ENCODE results near the gene MRTFB. TPM values are rescaled to one million over a fixed set of nuclear protein-coding genes. Genes with fewer than 3 reads are reported as not detected.
"Not testable (repeated sequence)": the region's sequence is repeated elsewhere in the genome, so short reads cannot be mapped to it uniquely, and the experiment has no call there.

Gene MRTFB
- total RNA-seq, 2 donors from 2014 or later: 21.6 to 21.7 TPM

GRCh38 chr16:14043793-14044192, 27.3 kb upstream of the MRTFB start:
- Mint-ChIP-seq H3K27ac (no peak overlapping the region), H3K27me3 (peaks cover 19% of the 10 kb centered on the region), H3K4me3 (no peak overlapping the region), H3K36me3 (ENCODE audit: low read depth) (peaks cover 5% of the 10 kb centered on the region), H3K4me1 (peaks cover 2% of the 10 kb centered on the region)
- ATAC-seq (no peak), DNase-seq (no peak)
- H3K9me3 ChIP-seq (ENCODE audit: control insufficient read depth, low read length, poor library complexity, severe bottlenecking): no peaks in the 10 kb centered on the region

- not testable (repeated sequence) for H3K27ac Mint-ChIP-seq; ATAC-seq; H3K4me3 Mint-ChIP-seq; DNase-seq; H3K36me3 Mint-ChIP-seq (ENCODE audit: low read depth); H3K9me3 ChIP-seq (ENCODE audit: control insufficient read depth, low read length, poor library complexity, severe bottlenecking); H3K4me1 Mint-ChIP-seq
- peaks cover 14% of the 10 kb centered on the region for H3K27me3 Mint-ChIP-seq
Measured at GRCh38 chr16:14047121-14047859, 23.8 kb upstream of the MRTFB start.

GRCh38 chr16:14050291-14051027, 20.7 kb upstream of the MRTFB start:
- ATAC-seq (no peak), DNase-seq (no peak)
- no peak overlapping the region for H3K27ac Mint-ChIP-seq
- no peaks in the 10 kb centered on the region for H3K9me3 ChIP-seq (ENCODE audit: control insufficient read depth, low read length, poor library complexity, severe bottlenecking)
- H3K4me3 Mint-ChIP-seq: no peak overlapping the region
- no peaks in the 10 kb centered on the region for H3K4me1 Mint-ChIP-seq
- H3K27me3 Mint-ChIP-seq: peaks cover 5% of the 10 kb centered on the region
- peaks cover 2% of the 10 kb centered on the region for H3K36me3 Mint-ChIP-seq (ENCODE audit: low read depth)

GRCh38 chr16:14051103-14051729, 19.9 kb upstream of the MRTFB start:
- no peak overlapping the region for H3K27ac Mint-ChIP-seq
- no peaks in the 10 kb centered on the region for H3K36me3 Mint-ChIP-seq (ENCODE audit: low read depth)
- H3K27me3 Mint-ChIP-seq: no peaks in the 10 kb centered on the region
- no peaks in the 10 kb centered on the region for H3K4me1 Mint-ChIP-seq
- ATAC-seq: no peak
- DNase-seq: no peak
- no peaks in the 10 kb centered on the region for H3K9me3 ChIP-seq (ENCODE audit: control insufficient read depth, low read length, poor library complexity, severe bottlenecking)
- H3K4me3 Mint-ChIP-seq: no peak overlapping the region

GRCh38 chr16:14056970-14057369, 14.1 kb upstream of the MRTFB start:
- Mint-ChIP-seq H3K36me3 (ENCODE audit: low read depth) (no peaks in the 10 kb centered on the region), H3K4me3 (no peak overlapping the region), H3K27ac (no peak overlapping the region), H3K27me3 (peaks cover 5% of the 10 kb centered on the region), H3K4me1 (no peaks in the 10 kb centered on the region)
- no peak for DNase-seq
- ATAC-seq: no peak
- H3K9me3 ChIP-seq (ENCODE audit: control insufficient read depth, low read length, poor library complexity, severe bottlenecking): no peaks in the 10 kb centered on the region

- Mint-ChIP-seq H3K4me1 (no peaks in the 10 kb centered on the region), H3K27ac (no peak overlapping the region), H3K4me3 (no peak overlapping the region), H3K36me3 (ENCODE audit: low read depth) (no peaks in the 10 kb centered on the region), H3K27me3 (peaks cover 5% of the 10 kb centered on the region)
- no peaks in the 10 kb centered on the region for H3K9me3 ChIP-seq (ENCODE audit: control insufficient read depth, low read length, poor library complexity, severe bottlenecking)
- DNase-seq: no peak
- ATAC-seq: no peak
Measured at GRCh38 chr16:14057878-14058382, 13.2 kb upstream of the MRTFB start.

GRCh38 chr16:14061732-14062259, 9.3 kb upstream of the MRTFB start:
- H3K9me3 ChIP-seq (ENCODE audit: control insufficient read depth, low read length, poor library complexity, severe bottlenecking): no peaks in the 10 kb centered on the region
- H3K27me3 Mint-ChIP-seq: peaks cover 9% of the 10 kb centered on the region
- no peak overlapping the region for H3K27ac Mint-ChIP-seq
- DNase-seq (no peak), ATAC-seq (no peak)
- peaks cover 2% of the 10 kb centered on the region for H3K4me1 Mint-ChIP-seq
- H3K36me3 Mint-ChIP-seq (ENCODE audit: low read depth): no peaks in the 10 kb centered on the region
- H3K4me3 Mint-ChIP-seq: no peak overlapping the region

GRCh38 chr16:14062261-14062660, 8.9 kb upstream of the MRTFB start:
- DNase-seq (no peak), ATAC-seq (no peak)
- Mint-ChIP-seq H3K4me3 (no peak overlapping the region), H3K27ac (no peak overlapping the region), H3K4me1 (peaks cover 2% of the 10 kb centered on the region), H3K27me3 (peaks cover 9% of the 10 kb centered on the region), H3K36me3 (ENCODE audit: low read depth) (no peaks in the 10 kb centered on the region)
- no peaks in the 10 kb centered on the region for H3K9me3 ChIP-seq (ENCODE audit: control insufficient read depth, low read length, poor library complexity, severe bottlenecking)

GRCh38 chr16:14063618-14064581, 7.2 kb upstream of the MRTFB start:
- no peak overlapping the region for H3K27ac Mint-ChIP-seq
- H3K9me3 ChIP-seq (ENCODE audit: control insufficient read depth, low read length, poor library complexity, severe bottlenecking): no peaks in the 10 kb centered on the region
- ATAC-seq (no peak), DNase-seq (no peak)
- peaks cover 16% of the 10 kb centered on the region for H3K27me3 Mint-ChIP-seq
- no peak overlapping the region for H3K4me3 Mint-ChIP-seq
- peaks cover 2% of the 10 kb centered on the region for H3K4me1 Mint-ChIP-seq
- no peaks in the 10 kb centered on the region for H3K36me3 Mint-ChIP-seq (ENCODE audit: low read depth)

GRCh38 chr16:14069818-14070217, 1.3 kb upstream of the MRTFB start:
- H3K4me1 Mint-ChIP-seq: peaks cover 12% of the 10 kb centered on the region
- H3K27ac Mint-ChIP-seq: peak overlapping the region; percentile 85
- no peaks in the 10 kb centered on the region for H3K9me3 ChIP-seq (ENCODE audit: control insufficient read depth, low read length, poor library complexity, severe bottlenecking)
- H3K36me3 Mint-ChIP-seq (ENCODE audit: low read depth): no peaks in the 10 kb centered on the region
- peak overlapping the region; percentile 93 for H3K4me3 Mint-ChIP-seq
- ATAC-seq: no peak
- no peak for DNase-seq
- peaks cover 7% of the 10 kb centered on the region for H3K27me3 Mint-ChIP-seq

- no peaks in the 10 kb centered on the region for H3K9me3 ChIP-seq (ENCODE audit: control insufficient read depth, low read length, poor library complexity, severe bottlenecking)
- H3K36me3 Mint-ChIP-seq (ENCODE audit: low read depth): no peaks in the 10 kb centered on the region
- H3K27ac Mint-ChIP-seq: peak overlapping the region; percentile 85
- H3K4me3 Mint-ChIP-seq: peak overlapping the region; percentile 93
- H3K27me3 Mint-ChIP-seq: peaks cover 7% of the 10 kb centered on the region
- DNase-seq (no peak), ATAC-seq (no peak)
- H3K4me1 Mint-ChIP-seq: peaks cover 12% of the 10 kb centered on the region
Measured at GRCh38 chr16:14070555-14070876, 603 bp upstream of the MRTFB start.

GRCh38 chr16:14071576-14072271, 605 bp downstream of the MRTFB start:
- peaks cover 7% of the 10 kb centered on the region for H3K27me3 Mint-ChIP-seq
- ATAC-seq: peak; percentile 40

More at GRCh38 chr16:14071576-14072271, 605 bp downstream of the MRTFB start:
- Mint-ChIP-seq H3K4me3 (peak overlapping the region; percentile 91), H3K27ac (peak overlapping the region; percentile 77), H3K4me1 (peaks cover 10% of the 10 kb centered on the region), H3K36me3 (ENCODE audit: low read depth) (no peaks in the 10 kb centered on the region)
- peak in 1 of 3 donors; percentile 8 for DNase-seq
- H3K9me3 ChIP-seq (ENCODE audit: control insufficient read depth, low read length, poor library complexity, severe bottlenecking): no peaks in the 10 kb centered on the region
